Fibroblast of the aortic adventitia (primary cell): ENCODE results near the gene SEMA3A. TPM values are rescaled to one million over a fixed set of nuclear protein-coding genes. Genes with fewer than 3 reads are reported as not detected.

Source experiments
- DNase-seq: peaks from one replicate; pipeline ENCODE4 v3.0.0-alpha.2; 2010; ENCODE audit warnings: low read depth
- H3K4me3 ChIP-seq: 2 replicates; pipeline ENCODE4 v1.5.1; 2011; ENCODE audit warnings: low read depth, mild to moderate bottlenecking, control low read depth, low read length, moderate library complexity
- total RNA-seq: library from RNA; depleted of rRNA; stranded (reverse); fragments of >200 nt; gene quantifications from 2 replicates; pipeline ENCODE4 v1.2.3, GENCODE V29; 2012; ENCODE audit warnings: low replicate concordance
- TF ChIP-seq, protein P1 (sequence below): IDR thresholded peaks from 2 replicates; pipeline ENCODE4 v1.5.1; 2011; ENCODE audit warnings: mild to moderate bottlenecking, low read length, control low read depth, inconsistent platforms; ENCODE audit not compliant: insufficient read depth

SEMA3A gene
- total RNA-seq, 1 donor: 118 TPM

DNA sequence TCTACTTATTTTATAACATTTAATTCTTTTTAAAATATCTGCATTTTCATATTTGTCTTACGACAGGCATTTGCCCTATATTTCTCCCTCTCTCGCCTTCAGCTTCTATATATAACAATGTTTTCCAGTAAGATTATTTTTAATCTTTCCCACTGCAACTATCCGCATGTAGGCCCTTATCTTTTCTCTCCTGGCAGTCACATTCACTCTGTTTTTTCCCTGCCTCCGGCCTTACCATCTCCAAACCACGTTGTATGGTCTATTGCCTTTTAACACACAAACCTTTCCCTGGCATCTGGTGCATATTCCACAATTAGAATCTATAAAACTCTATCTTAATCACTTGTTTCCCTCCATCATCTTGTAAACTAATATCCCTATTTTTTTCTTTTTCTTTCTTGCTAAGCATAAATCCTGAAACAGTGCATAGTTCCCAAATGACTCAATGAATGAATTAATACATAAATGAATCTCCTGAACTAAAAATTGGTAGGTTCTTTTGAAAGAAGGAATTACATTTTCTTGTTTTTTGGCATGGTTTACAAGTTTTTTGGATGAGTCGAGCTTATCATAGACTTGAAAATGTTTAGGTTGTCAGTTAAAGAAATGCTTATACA lies 173.2 kb downstream of the SEMA3A start:
- TF ChIP-seq, protein P1, sequence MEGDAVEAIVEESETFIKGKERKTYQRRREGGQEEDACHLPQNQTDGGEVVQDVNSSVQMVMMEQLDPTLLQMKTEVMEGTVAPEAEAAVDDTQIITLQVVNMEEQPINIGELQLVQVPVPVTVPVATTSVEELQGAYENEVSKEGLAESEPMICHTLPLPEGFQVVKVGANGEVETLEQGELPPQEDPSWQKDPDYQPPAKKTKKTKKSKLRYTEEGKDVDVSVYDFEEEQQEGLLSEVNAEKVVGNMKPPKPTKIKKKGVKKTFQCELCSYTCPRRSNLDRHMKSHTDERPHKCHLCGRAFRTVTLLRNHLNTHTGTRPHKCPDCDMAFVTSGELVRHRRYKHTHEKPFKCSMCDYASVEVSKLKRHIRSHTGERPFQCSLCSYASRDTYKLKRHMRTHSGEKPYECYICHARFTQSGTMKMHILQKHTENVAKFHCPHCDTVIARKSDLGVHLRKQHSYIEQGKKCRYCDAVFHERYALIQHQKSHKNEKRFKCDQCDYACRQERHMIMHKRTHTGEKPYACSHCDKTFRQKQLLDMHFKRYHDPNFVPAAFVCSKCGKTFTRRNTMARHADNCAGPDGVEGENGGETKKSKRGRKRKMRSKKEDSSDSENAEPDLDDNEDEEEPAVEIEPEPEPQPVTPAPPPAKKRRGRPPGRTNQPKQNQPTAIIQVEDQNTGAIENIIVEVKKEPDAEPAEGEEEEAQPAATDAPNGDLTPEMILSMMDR: no peak
- H3K4me3 ChIP-seq: no peak overlapping the region
- DNase-seq: peak; percentile 53

DNA sequence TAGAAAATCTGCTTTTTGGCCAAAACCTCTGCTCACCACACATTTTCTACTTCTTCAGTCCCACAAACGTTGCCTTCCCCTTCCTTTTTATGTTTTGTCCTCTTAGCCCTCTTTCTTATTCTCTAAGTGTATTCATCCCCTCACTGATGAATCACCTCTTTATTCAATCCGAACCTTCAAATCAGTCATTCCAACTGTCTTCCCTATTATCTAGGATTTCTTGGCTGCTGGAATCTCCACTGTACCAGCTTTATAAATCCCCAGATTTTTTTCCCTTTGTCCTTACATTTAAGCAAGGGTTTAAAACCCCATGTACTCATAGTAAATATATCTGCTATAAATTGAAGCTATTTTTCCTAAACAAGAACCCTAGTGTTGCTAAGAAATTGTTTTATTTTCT lies 176.9 kb downstream of the SEMA3A start:
- no peak overlapping the region for H3K4me3 ChIP-seq
- DNase-seq: no peak
- TF ChIP-seq, protein P1: no peak

DNA sequence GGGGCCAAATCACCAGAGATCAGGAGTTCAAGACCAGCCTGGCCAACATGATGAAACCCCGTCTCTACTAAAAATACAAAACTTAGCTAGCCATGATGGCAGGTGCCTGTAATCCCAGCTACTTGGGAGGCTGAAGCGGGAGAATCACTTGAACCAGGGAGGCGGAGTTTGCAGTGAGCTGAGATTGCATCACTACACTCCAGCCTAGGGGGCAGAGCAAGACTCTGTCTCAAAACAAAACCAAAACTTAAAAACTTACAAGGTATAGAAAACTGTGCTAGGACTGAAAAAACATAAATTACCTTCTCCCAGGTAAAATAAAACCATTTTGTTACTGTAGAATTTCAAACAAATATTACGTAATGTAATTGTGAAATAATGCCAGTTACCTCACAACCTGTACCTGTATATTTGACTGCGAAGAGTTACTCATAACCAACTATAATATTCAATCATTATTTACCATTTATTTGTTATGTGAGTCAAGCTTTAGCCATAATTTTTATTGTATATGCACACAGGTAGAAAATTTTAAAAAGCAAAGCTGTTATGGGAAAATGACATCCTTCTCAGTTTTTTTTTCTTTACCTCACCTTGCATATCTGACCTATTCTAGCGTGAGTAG lies 180.9 kb downstream of the SEMA3A start:
- TF ChIP-seq, protein P1: no peak
- H3K4me3 ChIP-seq: no peak overlapping the region
- DNase-seq: no peak

DNA sequence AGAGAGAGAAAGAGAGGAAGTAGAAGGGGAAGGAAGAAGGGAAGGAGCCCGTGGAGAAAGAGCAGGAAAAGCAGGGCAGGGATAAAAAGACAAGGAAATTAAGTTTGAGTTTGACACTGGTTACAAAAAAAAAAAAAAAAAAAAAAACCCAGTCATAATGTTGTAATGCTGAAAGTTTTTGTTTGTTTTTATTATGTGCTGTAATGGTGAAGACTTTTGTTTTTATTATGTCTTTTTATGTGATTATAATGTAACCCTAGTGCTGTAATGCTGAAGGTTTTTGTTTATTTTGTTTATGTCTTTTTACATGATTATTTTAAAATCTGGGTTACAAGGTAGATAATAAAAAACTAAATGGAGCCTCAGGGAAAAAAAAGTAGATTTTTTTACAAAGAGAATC lies 184.8 kb downstream of the SEMA3A start:
- DNase-seq: no peak
- TF ChIP-seq, protein P1: no peak
- H3K4me3 ChIP-seq: no peak overlapping the region

DNA sequence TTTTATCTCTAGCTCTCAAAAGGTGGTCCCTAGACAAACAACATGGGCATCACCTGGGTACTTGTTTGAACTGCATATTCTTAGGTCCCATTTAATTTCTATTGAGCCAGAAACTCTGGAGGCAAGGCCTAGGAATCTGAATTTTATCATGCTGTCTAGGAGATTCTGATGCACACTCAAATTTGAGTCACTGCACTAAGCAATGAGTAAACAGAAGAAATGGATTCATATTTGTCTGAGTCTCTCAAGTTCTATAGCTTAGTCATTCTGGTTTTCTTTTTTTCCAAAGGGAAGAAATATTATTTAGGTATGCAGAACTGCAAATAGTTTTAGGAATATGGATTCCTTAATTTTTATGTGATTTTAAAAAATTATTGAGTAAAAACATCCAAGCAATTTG lies 185.5 kb downstream of the SEMA3A start:
- TF ChIP-seq, protein P1: no peak
- DNase-seq: peak; percentile 26
- H3K4me3 ChIP-seq: no peak overlapping the region

DNA sequence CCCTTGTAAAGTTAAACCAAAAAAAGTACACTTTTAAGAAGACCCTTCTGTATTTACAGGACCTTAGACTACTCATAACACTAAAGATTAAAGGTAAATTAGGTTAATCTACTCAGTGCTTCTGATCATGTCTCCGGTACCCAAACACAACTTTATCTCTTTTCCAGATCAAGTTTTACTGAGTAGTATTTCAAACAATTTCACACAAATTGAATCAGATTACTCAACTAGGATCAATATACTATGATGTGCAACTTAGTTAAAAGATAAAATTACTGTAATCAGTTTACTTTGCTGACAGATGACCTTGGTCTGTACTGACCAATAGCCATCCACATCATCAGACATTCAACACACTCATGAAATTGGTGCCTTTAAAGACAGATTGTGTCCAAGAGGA lies 191.4 kb downstream of the SEMA3A start:
- no peak for DNase-seq
- no peak overlapping the region for H3K4me3 ChIP-seq
- TF ChIP-seq, protein P1: no peak

DNA sequence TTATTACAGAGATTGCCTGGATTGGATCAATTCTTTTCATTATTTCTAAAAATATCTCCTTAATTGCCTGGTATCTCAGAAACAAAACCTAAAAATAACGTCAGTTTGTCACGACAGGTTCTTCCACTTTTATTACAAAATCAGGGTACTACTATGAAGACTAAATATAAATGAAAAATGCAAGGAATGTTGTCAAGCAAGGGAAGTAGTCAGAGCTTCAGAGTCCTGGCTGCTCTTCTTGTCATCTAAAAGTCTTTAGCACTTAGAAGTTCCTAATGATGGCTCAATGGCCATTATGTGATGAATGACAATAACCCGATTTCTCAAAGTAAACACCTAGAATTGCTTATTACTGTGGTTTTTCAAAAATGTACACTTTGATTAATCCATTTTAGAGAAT lies 192.2 kb downstream of the SEMA3A start:
- TF ChIP-seq, protein P1: no peak
- no peak overlapping the region for H3K4me3 ChIP-seq
- no peak for DNase-seq
